ENCODE results near the gene ASAP2. TPM values are rescaled to one million over a fixed set of nuclear protein-coding genes. Genes with fewer than 3 reads are reported as not detected.

Gene ASAP2
- total RNA-seq, 6 donors from 2014 or later, result 20.4 to 26.0 (median 23.4) TPM

DNA sequence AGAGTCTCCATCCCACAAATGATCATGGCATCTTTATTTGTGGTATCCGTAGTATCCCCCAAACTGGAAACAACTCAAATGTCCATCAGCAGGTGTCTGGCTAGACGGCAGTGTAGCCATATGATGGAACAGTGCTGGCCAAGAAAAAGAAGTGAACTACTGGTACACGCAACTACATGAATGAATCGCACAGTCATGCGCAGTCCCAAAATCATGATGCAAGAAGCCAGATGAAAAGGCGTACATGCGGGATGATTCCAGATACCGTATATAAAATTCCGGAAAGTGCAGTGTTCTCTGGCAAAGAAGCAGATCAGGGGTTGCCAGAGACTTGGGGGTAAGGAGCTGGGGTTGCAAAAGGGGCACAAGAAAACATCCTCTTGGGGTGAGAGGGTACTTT is 102.5 kb downstream of the ASAP2 start:
- 96 to 97% methylated on average over 9 of the region's 9 CpGs for WGBS, 2 donors
- no peaks in the 10 kb centered on the region for H3K27me3 ChIP-seq
- DNase-seq (no peak), ATAC-seq (ENCODE audit: low FRiP score in 2 of 2) (no peak)
- TF ChIP-seq EP300 (IDR thresholded peaks at IDR 0.05), result no peak
- TF ChIP-seq POLR2A (IDR thresholded peaks at IDR 0.05), result no peak
- TF ChIP-seq, protein P1, sequence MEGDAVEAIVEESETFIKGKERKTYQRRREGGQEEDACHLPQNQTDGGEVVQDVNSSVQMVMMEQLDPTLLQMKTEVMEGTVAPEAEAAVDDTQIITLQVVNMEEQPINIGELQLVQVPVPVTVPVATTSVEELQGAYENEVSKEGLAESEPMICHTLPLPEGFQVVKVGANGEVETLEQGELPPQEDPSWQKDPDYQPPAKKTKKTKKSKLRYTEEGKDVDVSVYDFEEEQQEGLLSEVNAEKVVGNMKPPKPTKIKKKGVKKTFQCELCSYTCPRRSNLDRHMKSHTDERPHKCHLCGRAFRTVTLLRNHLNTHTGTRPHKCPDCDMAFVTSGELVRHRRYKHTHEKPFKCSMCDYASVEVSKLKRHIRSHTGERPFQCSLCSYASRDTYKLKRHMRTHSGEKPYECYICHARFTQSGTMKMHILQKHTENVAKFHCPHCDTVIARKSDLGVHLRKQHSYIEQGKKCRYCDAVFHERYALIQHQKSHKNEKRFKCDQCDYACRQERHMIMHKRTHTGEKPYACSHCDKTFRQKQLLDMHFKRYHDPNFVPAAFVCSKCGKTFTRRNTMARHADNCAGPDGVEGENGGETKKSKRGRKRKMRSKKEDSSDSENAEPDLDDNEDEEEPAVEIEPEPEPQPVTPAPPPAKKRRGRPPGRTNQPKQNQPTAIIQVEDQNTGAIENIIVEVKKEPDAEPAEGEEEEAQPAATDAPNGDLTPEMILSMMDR (IDR thresholded peaks at IDR 0.05), result no peak
- no peak for TF ChIP-seq POLR2AphosphoS5 (IDR thresholded peaks at IDR 0.05)
- no peaks in the 10 kb centered on the region for H3K36me3 ChIP-seq
- H3K9me3 ChIP-seq, result no peaks in the 10 kb centered on the region
- H3K27ac ChIP-seq, result no peak overlapping the region
- H3K4me3 ChIP-seq, result no peak overlapping the region
- peaks cover 14 to 27% (median 17%) of the 10 kb centered on the region in 4 donors for H3K4me1 ChIP-seq

GRCh38 chr2:9310377-9310776 is 103.8 kb downstream of the ASAP2 start:
- peak overlapping the region; percentile 41 to 73 (median 68) for H3K27ac ChIP-seq
- TF ChIP-seq EP300 (IDR thresholded peaks at IDR 0.05) (no peak), POLR2A (IDR thresholded peaks at IDR 0.05) (no peak), POLR2AphosphoS5 (IDR thresholded peaks at IDR 0.05) (no peak)
- TF ChIP-seq, protein P1 (IDR thresholded peaks at IDR 0.05), result no peak
- 44 to 54% methylated on average over 1 of the region's 1 CpG for WGBS, 2 donors
- H3K27me3 ChIP-seq, result no peaks in the 10 kb centered on the region
- no peaks in the 10 kb centered on the region for H3K9me3 ChIP-seq
- H3K4me3 ChIP-seq, result no peak overlapping the region
- DNase-seq, result no peak
- peaks cover 14 to 27% (median 17%) of the 10 kb centered on the region in 4 donors for H3K4me1 ChIP-seq
- peak; percentile 38 to 91 for ATAC-seq (ENCODE audit: low FRiP score in 2 of 2)
- no peaks in the 10 kb centered on the region for H3K36me3 ChIP-seq

DNA sequence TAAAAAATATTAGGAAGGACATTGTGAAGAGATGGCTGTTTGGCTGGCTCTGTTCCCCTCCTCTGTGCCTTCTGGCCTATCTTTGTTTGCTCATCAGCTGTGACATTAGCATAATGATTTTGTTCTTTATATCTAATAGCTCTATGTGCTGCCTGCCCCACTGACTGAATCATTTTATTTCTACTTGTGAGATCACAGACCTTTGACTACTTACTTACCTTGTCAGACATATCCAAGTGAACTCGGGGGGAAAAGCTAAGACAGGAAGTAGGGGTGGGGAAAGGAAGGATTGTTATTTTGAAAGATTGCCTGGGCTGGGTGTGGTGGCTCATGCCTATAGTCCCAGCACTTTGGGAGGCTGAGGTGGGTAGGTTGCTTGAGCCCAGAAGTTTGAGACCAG is 104.2 kb downstream of the ASAP2 start:
- Histone ChIP-seq H3K27ac (peak overlapping the region; percentile 41 to 73 (median 68)), H3K4me1 (peaks cover 14 to 27% (median 17%) of the 10 kb centered on the region in 4 donors), H3K4me3 (no peak overlapping the region), H3K36me3 (no peaks in the 10 kb centered on the region), H3K27me3 (no peaks in the 10 kb centered on the region), H3K9me3 (no peaks in the 10 kb centered on the region)
- no peak for DNase-seq
- no peak for TF ChIP-seq EP300 (IDR thresholded peaks at IDR 0.05)
- no peak for TF ChIP-seq POLR2AphosphoS5 (IDR thresholded peaks at IDR 0.05)
- TF ChIP-seq POLR2A (IDR thresholded peaks at IDR 0.05), result no peak
- TF ChIP-seq, protein P1 (IDR thresholded peaks at IDR 0.05), result no peak
- WGBS, 2 donors, result 5 to 12% methylated on average over 1 of the region's 1 CpG
- peak in 1 of 2 donors; percentile 41 for ATAC-seq (ENCODE audit: low FRiP score in 2 of 2)

DNA sequence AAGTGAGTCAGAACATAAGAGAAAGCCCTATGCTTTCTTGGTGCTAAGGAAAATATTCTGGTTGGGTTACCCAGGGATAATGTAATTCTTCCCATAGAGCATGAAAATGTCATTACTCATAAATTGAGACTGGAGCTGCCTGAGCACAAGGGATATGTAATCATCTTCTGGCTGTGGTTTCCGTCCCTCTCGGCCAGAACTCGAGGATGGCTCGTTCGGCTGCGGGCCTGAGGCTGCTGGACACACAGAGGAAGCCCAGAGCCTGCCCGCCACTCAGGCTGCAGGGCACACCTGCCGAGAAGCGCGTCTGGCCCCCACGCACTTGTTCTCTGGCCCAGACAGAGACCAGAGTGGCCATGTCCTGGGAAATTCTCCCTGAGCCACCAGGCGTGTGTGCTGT is 104.9 kb downstream of the ASAP2 start:
- no peak for DNase-seq
- H3K4me1 ChIP-seq, result peaks cover 14 to 27% (median 17%) of the 10 kb centered on the region in 4 donors
- H3K9me3 ChIP-seq, result no peaks in the 10 kb centered on the region
- ATAC-seq (ENCODE audit: low FRiP score in 2 of 2), result peak in 1 of 2 donors; percentile 80
- no peak overlapping the region for H3K4me3 ChIP-seq
- no peaks in the 10 kb centered on the region for H3K27me3 ChIP-seq
- TF ChIP-seq POLR2A (IDR thresholded peaks at IDR 0.05), result no peak
- no peak for TF ChIP-seq POLR2AphosphoS5 (IDR thresholded peaks at IDR 0.05)
- TF ChIP-seq EP300 (IDR thresholded peaks at IDR 0.05), result no peak
- 33 to 62% methylated on average over 4 to 12 of the region's 12 CpGs for WGBS, 2 donors
- H3K27ac ChIP-seq, result peak overlapping the region; percentile 41 to 73 (median 68)
- no peaks in the 10 kb centered on the region for H3K36me3 ChIP-seq

GRCh38 chr2:9312591-9312990 is 106.0 kb downstream of the ASAP2 start:
- TF ChIP-seq POLR2AphosphoS5 (IDR thresholded peaks at IDR 0.05) (no peak), POLR2A (IDR thresholded peaks at IDR 0.05) (no peak), EP300 (IDR thresholded peaks at IDR 0.05) (no peak)
- TF ChIP-seq, protein P1 (IDR thresholded peaks at IDR 0.05), result no peak
- Histone ChIP-seq H3K36me3 (no peaks in the 10 kb centered on the region), H3K27me3 (no peaks in the 10 kb centered on the region), H3K4me1 (peaks cover 14 to 21% (median 17%) of the 10 kb centered on the region in 4 donors), H3K27ac (no peak overlapping the region), H3K4me3 (no peak overlapping the region), H3K9me3 (no peaks in the 10 kb centered on the region)
- 91% methylated on average over 6 of the region's 6 CpGs for WGBS, 2 donors
- DNase-seq, result no peak
- no peak for ATAC-seq (ENCODE audit: low FRiP score in 2 of 2)
